SU-DHL-6 (cell line): ENCODE measurements around the gene FZD8.

ENCODE experiments used
- EZH2phosphoT487 ChIP-seq: fragments of 200-600 bp; sonication (generic), shearing (Covaris generic); conservative IDR thresholded peaks from 2 replicates; pipeline ENCODE4 v1.6.1; 2018; ENCODE audit warnings: mild to moderate bottlenecking, antibody characterized with exemption, low read length, moderate library complexity, mixed read lengths
- TF ChIP-seq, protein P1 (sequence below): fragments of 200-600 bp; sonication (generic); IDR thresholded peaks from one replicate; pipeline ENCODE4 v1.5.1; 2017; ENCODE audit warnings: antibody characterized with exemption, mild to moderate bottlenecking, low read length, moderate library complexity; ENCODE audit not compliant: insufficient read depth, poor library complexity, severe bottlenecking

GRCh38 chr10:35613107-35613440 is 29.0 kb downstream of the FZD8 start:
- TF ChIP-seq, protein P1, sequence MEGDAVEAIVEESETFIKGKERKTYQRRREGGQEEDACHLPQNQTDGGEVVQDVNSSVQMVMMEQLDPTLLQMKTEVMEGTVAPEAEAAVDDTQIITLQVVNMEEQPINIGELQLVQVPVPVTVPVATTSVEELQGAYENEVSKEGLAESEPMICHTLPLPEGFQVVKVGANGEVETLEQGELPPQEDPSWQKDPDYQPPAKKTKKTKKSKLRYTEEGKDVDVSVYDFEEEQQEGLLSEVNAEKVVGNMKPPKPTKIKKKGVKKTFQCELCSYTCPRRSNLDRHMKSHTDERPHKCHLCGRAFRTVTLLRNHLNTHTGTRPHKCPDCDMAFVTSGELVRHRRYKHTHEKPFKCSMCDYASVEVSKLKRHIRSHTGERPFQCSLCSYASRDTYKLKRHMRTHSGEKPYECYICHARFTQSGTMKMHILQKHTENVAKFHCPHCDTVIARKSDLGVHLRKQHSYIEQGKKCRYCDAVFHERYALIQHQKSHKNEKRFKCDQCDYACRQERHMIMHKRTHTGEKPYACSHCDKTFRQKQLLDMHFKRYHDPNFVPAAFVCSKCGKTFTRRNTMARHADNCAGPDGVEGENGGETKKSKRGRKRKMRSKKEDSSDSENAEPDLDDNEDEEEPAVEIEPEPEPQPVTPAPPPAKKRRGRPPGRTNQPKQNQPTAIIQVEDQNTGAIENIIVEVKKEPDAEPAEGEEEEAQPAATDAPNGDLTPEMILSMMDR = no peak
- no peak for TF ChIP-seq EZH2phosphoT487
